Nephron (organoid): ENCODE measurements around the gene FHAD1.
A peak's percentile ranks its signal among the peaks of the same experiment; 100 is the strongest.

Experiments used
- H3K27ac Mint-ChIP-seq, 3 experiments: 2 replicates each; pipeline ENCODE4 v1.8.0; 2020; ENCODE audit warnings: mixed read lengths in 3 of 3, mild to moderate bottlenecking in 2 of 3, moderate library complexity in 1 of 3
- H3K27me3 Mint-ChIP-seq: 2 replicates; pipeline ENCODE4 v1.8.0; 2021; ENCODE audit warnings: low read depth, mild to moderate bottlenecking, moderate library complexity, mixed read lengths
- H3K36me3 Mint-ChIP-seq: 2 replicates; pipeline ENCODE4 v1.8.0; 2020; ENCODE audit warnings: low read depth, mixed read lengths
- H3K4me1 Mint-ChIP-seq: 2 replicates; pipeline ENCODE4 v1.8.0; 2020; ENCODE audit warnings: mixed read lengths
- H3K4me3 Mint-ChIP-seq, 3 experiments: 2 replicates each; pipeline ENCODE4 v1.8.0; 2020; ENCODE audit warnings: mild to moderate bottlenecking in 3 of 3, mixed read lengths in 3 of 3, moderate library complexity in 2 of 3
- H3K9me3 Mint-ChIP-seq: 2 replicates; pipeline ENCODE4 v1.8.0; 2020; ENCODE audit warnings: mixed read lengths
- CTCF ChIP-seq, 3 experiments: fragments of 200-600 bp; sonication (generic); IDR thresholded peaks; one replicate each; pipeline ENCODE4 v1.5.0; 2021; ENCODE audit warnings: antibody characterized with exemption in 3 of 3; ENCODE audit not compliant: unreplicated experiment in 3 of 3

FHAD1 gene

GRCh38 chr1:15337656-15338402 lies 90.8 kb downstream of the FHAD1 start:
- Mint-ChIP-seq H3K27ac (peak overlapping the region in 1 of 3 experiments; percentile 75), H3K27me3 (peaks cover 16% of the 10 kb centered on the region), H3K4me3 (peak overlapping the region in 1 of 3 experiments; percentile 11), H3K4me1 (peaks cover 28% of the 10 kb centered on the region), H3K36me3 (no peaks in the 10 kb centered on the region), H3K9me3 (peaks cover 3% of the 10 kb centered on the region)
- TF ChIP-seq CTCF (IDR thresholded peaks at IDR 0.05; ENCODE audit: unreplicated experiment in 3 of 3) = no peak

GRCh38 chr1:15339570-15339969 lies 92.5 kb downstream of the FHAD1 start:
- peaks cover 40% of the 10 kb centered on the region for H3K4me1 Mint-ChIP-seq
- H3K9me3 Mint-ChIP-seq = peaks cover 3% of the 10 kb centered on the region
- no peak overlapping the region for H3K4me3 Mint-ChIP-seq
- no peak overlapping the region for H3K27ac Mint-ChIP-seq
- H3K27me3 Mint-ChIP-seq = peaks cover 25% of the 10 kb centered on the region
- H3K36me3 Mint-ChIP-seq = no peaks in the 10 kb centered on the region
- TF ChIP-seq CTCF (IDR thresholded peaks at IDR 0.05; ENCODE audit: unreplicated experiment in 3 of 3) = no peak

- Mint-ChIP-seq H3K27me3 (peaks cover 16% of the 10 kb centered on the region), H3K27ac (no peak overlapping the region), H3K4me1 (peaks cover 33% of the 10 kb centered on the region), H3K9me3 (peaks cover 3% of the 10 kb centered on the region), H3K4me3 (no peak overlapping the region), H3K36me3 (no peaks in the 10 kb centered on the region)
- TF ChIP-seq CTCF (IDR thresholded peaks at IDR 0.05; ENCODE audit: unreplicated experiment in 3 of 3) = no peak
Observed at GRCh38 chr1:15341228-15341627, 94.2 kb downstream of the FHAD1 start.

GRCh38 chr1:15341634-15342407 lies 94.8 kb downstream of the FHAD1 start:
- H3K4me1 Mint-ChIP-seq = peaks cover 29% of the 10 kb centered on the region
- no peaks in the 10 kb centered on the region for H3K36me3 Mint-ChIP-seq
- peak overlapping the region in 1 of 3 experiments; percentile 22 for H3K27ac Mint-ChIP-seq
- no peak overlapping the region for H3K4me3 Mint-ChIP-seq
- peaks cover 16% of the 10 kb centered on the region for H3K27me3 Mint-ChIP-seq
- TF ChIP-seq CTCF (IDR thresholded peaks at IDR 0.05; ENCODE audit: unreplicated experiment in 3 of 3) = no peak
- peaks cover 3% of the 10 kb centered on the region for H3K9me3 Mint-ChIP-seq

GRCh38 chr1:15342408-15342967 lies 95.5 kb downstream of the FHAD1 start:
- Mint-ChIP-seq H3K4me1 (peaks cover 25% of the 10 kb centered on the region), H3K9me3 (peaks cover 3% of the 10 kb centered on the region), H3K36me3 (no peaks in the 10 kb centered on the region), H3K4me3 (no peak overlapping the region), H3K27ac (peak overlapping the region in 1 of 3 experiments; percentile 22), H3K27me3 (peaks cover 16% of the 10 kb centered on the region)
- TF ChIP-seq CTCF (IDR thresholded peaks at IDR 0.05; ENCODE audit: unreplicated experiment in 3 of 3) = no peak
